Loucy (cell line): Measurements from ENCODE around the gene PRKACB.

Experiments used
- CTCF ChIP-seq: fragments of 200-600 bp; sonication (generic); conservative IDR thresholded peaks from 2 replicates; pipeline ENCODE4 v1.5.1; 2014; ENCODE audit warnings: mild to moderate bottlenecking, antibody characterized with exemption, low read length
- EZH2phosphoT487 ChIP-seq: fragments of 200-600 bp; IDR thresholded peaks from 2 replicates; pipeline ENCODE4 v1.6.1; 2018; ENCODE audit warnings: antibody characterized with exemption, mild to moderate bottlenecking, moderate library complexity, borderline replicate concordance

- TF ChIP-seq CTCF = no peak
- no peak for TF ChIP-seq EZH2phosphoT487
These were observed 64.9 kb downstream of the PRKACB start for GRCh38 chr1:84208935-84209334.
